Measurements from ENCODE around the gene HSCB. TPM values are rescaled to one million over a fixed set of nuclear protein-coding genes. Genes with fewer than 3 reads are reported as not detected.
"Not testable (repeated sequence)": the region's sequence is repeated elsewhere in the genome, so short reads cannot be mapped to it uniquely, and the experiment has no call there.

The HSCB gene, protein sequence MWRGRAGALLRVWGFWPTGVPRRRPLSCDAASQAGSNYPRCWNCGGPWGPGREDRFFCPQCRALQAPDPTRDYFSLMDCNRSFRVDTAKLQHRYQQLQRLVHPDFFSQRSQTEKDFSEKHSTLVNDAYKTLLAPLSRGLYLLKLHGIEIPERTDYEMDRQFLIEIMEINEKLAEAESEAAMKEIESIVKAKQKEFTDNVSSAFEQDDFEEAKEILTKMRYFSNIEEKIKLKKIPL
- polyA plus RNA-seq = 8.9 to 13.8 TPM (median 12.5 TPM) in 3 replicates
- 9.7 TPM for polyA plus RNA-seq (2011; ENCODE audit: low read depth)
- polyA plus RNA-seq (2011; cell fraction: cytosol; rRNA removed) = 10.0 and 10.5 TPM in 2 replicates
- polyA plus RNA-seq (2011; cell fraction: nucleus; rRNA removed) = 2.6 and 3.8 TPM in 2 replicates
- polyA plus RNA-seq (2012; ENCODE audit: low replicate concordance) = 8.8 and 11.8 TPM in 2 replicates
- polyA minus RNA-seq = 1.4 to 6.8 TPM (median 1.8 TPM) in 3 replicates
- polyA minus RNA-seq (2011; cell fraction: cytosol; rRNA and poly(A)+ RNA removed) = not detected
- polyA minus RNA-seq (2011; cell fraction: nucleus; rRNA and poly(A)+ RNA removed) = 1.7 and 1.8 TPM in 2 replicates

DNA sequence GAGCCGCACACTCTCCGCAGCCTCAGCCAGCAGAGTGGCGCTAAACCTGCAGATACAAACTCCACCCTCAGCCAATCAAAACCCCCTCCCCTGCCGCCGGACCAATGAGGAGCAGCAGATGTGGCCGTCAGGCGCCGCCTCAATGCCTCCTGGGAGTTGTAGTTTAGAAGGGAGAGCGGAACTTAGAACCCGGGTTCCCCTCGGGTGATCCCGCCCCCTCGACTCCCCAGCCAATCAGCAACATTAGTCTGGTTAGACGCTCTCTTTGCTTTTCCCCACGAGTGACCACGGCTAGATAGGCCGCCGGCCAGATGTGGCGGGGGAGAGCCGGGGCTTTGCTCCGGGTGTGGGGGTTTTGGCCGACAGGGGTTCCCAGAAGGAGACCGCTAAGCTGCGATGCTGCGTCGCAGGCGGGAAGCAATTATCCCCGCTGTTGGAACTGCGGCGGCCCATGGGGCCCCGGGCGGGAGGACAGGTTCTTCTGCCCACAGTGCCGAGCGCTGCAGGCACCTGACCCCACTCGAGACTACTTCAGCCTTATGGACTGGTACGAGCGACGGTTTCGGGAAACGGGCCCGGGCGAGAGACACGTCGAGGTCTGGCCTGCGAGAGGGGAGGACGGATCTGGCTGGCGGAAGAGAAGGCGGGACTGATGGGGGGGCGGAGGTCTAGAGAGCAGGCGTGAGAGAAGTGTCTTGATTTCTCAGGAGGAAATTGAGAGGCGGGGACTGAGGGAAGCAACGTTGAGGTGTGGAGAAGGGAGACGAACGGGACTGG, at the start of gene HSCB, which contains the start of gene CHEK2:
Gene HSCB (plus strand): TSS at position 255 of the 777 bp plus-strand sequence. CDS start 57 bp downstream, at position 312.
Gene CHEK2 (minus strand): TSS at position 36 of the 777 bp plus-strand sequence. CDS start 7,099 bp downstream, outside the sequence.
- Histone ChIP-seq H3K4me3 (ENCODE audit: control insufficient read depth in 2 of 3, extremely low read depth in 1 of 3, insufficient read depth in 2 of 3, low read depth in 1 of 3, low read length in 3 of 3) (peak within 1 kb of the TSS; percentile 80 to 92 (median 86)), H3K9ac (ENCODE audit: control insufficient read depth, extremely low read depth, insufficient read depth, low read length) (peak within 1 kb of the TSS; percentile 91), H3K4me1 (ENCODE audit: control insufficient read depth, extremely low read depth, insufficient read depth, low read length) (peaks cover 3% of the 10 kb centered on the region), H3K4me2 (ENCODE audit: control insufficient read depth, extremely low read depth, insufficient read depth, low read depth, low read length) (peak within 1 kb of the TSS; percentile 97), H3K27ac (ENCODE audit: control insufficient read depth, insufficient read depth, low read length) (peak within 1 kb of the TSS; percentile 84), H3K36me3 (ENCODE audit: control insufficient read depth in 2 of 2, extremely low read depth in 1 of 2, insufficient read depth in 2 of 2, low read length in 2 of 2) (peaks cover 5 to 8% of the 10 kb centered on the region in 2 experiments), H3K9me3 (ENCODE audit: control insufficient read depth, low read depth, low read length) (no peaks in the 10 kb centered on the region), H3K27me3 (ENCODE audit: control insufficient read depth, extremely low read depth, insufficient read depth, low read length) (no peaks in the 10 kb centered on the region), H4K20me1 (ENCODE audit: control insufficient read depth, extremely low read depth, insufficient read depth, low read length) (no peaks in the 10 kb centered on the region), H3K79me2 (ENCODE audit: control insufficient read depth, insufficient read depth, low read length) (peaks cover 22% of the 10 kb centered on the region), H2AFZ (ENCODE audit: control insufficient read depth, low read length) (peak within 1 kb of the TSS; percentile 94), H3K9me1 (ENCODE audit: control insufficient read depth, extremely low read depth, insufficient read depth, low read length) (no peaks in the 10 kb centered on the region)
- dilution Hi-C loops (cut with MboI; ENCODE audit: extremely low pct_ligation_motif_present, low sequenced_read_pairs) = no loop called here
- peak; percentile 89 for DNase-seq (ENCODE audit: low read depth, low spot score)
- peak; percentile 96 for FAIRE-seq
- TF ChIP-seq, protein P1, sequence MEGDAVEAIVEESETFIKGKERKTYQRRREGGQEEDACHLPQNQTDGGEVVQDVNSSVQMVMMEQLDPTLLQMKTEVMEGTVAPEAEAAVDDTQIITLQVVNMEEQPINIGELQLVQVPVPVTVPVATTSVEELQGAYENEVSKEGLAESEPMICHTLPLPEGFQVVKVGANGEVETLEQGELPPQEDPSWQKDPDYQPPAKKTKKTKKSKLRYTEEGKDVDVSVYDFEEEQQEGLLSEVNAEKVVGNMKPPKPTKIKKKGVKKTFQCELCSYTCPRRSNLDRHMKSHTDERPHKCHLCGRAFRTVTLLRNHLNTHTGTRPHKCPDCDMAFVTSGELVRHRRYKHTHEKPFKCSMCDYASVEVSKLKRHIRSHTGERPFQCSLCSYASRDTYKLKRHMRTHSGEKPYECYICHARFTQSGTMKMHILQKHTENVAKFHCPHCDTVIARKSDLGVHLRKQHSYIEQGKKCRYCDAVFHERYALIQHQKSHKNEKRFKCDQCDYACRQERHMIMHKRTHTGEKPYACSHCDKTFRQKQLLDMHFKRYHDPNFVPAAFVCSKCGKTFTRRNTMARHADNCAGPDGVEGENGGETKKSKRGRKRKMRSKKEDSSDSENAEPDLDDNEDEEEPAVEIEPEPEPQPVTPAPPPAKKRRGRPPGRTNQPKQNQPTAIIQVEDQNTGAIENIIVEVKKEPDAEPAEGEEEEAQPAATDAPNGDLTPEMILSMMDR (optimal IDR thresholded peaks at IDR 0.05 in 1 of 3, IDR thresholded peaks at IDR 0.05 in 1 of 3, conservative IDR thresholded peaks at IDR 0.05 in 1 of 3; ENCODE audit: extremely low read depth in 1 of 3, insufficient read depth in 2 of 3, low read length in 3 of 3) = peak in 2 of 3 experiments; percentile 1 to 43
- TF ChIP-seq EZH2 (IDR thresholded peaks at IDR 0.05; ENCODE audit: low read length) = no peak

DNA sequence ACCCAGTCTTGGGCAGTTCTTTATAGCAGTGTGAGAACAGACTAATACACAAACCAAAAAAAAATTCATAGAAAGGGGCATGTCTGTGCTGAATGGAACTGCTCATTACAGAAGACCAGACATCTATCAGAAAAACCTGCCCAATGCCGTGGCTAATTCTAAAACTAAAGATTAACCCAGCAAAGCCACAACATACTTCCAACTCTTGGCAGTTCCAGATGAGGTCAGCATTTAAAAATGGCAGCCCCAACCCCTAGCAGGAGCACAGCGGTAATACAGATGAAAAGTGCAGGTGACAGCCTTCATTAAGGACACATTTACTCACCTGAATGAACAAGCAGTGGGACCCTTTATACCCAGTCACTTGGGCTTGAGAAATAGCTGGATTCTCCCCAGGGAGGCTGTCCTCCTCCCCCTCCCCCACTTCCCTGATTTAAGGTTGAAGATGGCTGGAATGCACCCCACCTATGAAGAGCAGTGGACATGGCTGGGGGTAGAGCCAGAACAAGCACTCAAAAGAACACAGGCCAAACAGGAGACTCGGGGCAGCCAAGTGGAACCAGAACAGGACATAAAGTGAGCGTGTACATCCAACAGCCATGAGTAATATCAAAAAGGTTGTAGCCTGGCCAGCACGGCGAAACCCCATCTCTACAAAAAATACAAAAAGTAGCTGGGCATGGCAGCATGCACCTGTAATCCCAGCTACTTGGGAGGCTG, 48.6 kb upstream of the HSCB start:
- FAIRE-seq; H3K4me1 ChIP-seq (ENCODE audit: control insufficient read depth, extremely low read depth, insufficient read depth, low read length); H3K4me2 ChIP-seq (ENCODE audit: control insufficient read depth, extremely low read depth, insufficient read depth, low read depth, low read length); H3K79me2 ChIP-seq (ENCODE audit: control insufficient read depth, insufficient read depth, low read length); DNase-seq (ENCODE audit: low read depth, low spot score); H4K20me1 ChIP-seq (ENCODE audit: control insufficient read depth, extremely low read depth, insufficient read depth, low read length); H2AFZ ChIP-seq (ENCODE audit: control insufficient read depth, low read length); H3K27me3 ChIP-seq (ENCODE audit: control insufficient read depth, extremely low read depth, insufficient read depth, low read length); H3K9me3 ChIP-seq (ENCODE audit: control insufficient read depth, low read depth, low read length); H3K27ac ChIP-seq (ENCODE audit: control insufficient read depth, insufficient read depth, low read length); dilution Hi-C loops (cut with MboI; ENCODE audit: extremely low pct_ligation_motif_present, low sequenced_read_pairs); H3K9me1 ChIP-seq (ENCODE audit: control insufficient read depth, extremely low read depth, insufficient read depth, low read length); H3K4me3 ChIP-seq (ENCODE audit: control insufficient read depth in 2 of 3, extremely low read depth in 1 of 3, insufficient read depth in 2 of 3, low read depth in 1 of 3, low read length in 3 of 3); H3K9ac ChIP-seq (ENCODE audit: control insufficient read depth, extremely low read depth, insufficient read depth, low read length); H3K36me3 ChIP-seq (ENCODE audit: control insufficient read depth in 2 of 2, extremely low read depth in 1 of 2, insufficient read depth in 2 of 2, low read length in 2 of 2): not testable (repeated sequence)
